DMS 273 (cell line): ENCODE measurements around the gene ADCY10.
"Not testable (repeated sequence)": the region's sequence is repeated elsewhere in the genome, so short reads cannot be mapped to it uniquely, and the experiment has no call there.

Source experiments
- DNase-seq: peaks from one replicate; lab custom pipeline; 2025; ENCODE audit not compliant: unreplicated experiment; lab: John Stamatoyannopoulos, UW

ADCY10 gene

DNA sequence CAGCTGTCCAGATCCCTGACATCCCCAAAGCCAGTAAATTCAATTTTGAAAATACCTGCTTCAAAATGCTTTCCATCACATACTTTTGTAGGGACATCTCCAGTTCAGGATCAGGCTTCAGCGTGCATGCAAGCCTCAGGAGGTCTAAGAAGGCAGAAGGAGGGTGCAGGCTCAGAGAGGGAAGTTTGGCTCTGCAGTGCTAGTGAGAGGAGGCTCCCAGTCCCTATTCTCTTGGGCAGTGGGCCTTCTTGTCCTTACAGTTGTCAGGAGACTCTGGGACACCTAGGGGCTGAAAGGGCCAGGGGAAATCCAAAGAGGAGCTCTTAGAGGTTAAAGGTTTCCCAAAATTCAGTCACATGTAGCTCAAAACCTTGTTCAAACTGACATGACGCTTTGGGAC lies 20.1 kb downstream of the ADCY10 start:
- no peak for DNase-seq

DNA sequence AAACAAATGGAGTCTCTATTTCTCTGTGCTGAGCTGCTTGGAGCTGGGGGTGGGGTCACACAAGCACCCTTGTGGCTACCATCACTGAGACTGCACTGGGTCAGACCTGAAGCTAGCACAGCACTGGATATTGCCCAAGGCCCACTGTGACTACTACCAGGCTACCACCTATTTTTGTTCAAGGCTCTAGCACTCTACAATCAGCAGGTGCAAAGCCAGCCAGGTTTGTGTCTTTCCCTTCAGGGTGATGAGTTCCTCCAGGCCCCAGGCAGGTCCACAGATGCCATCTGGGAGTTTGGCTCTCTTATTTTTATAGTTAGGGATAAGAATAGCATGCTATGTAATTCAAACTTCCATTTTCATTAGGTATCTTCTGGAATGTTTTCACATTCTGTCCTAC lies 23.5 kb downstream of the ADCY10 start:
- no peak for DNase-seq

DNA sequence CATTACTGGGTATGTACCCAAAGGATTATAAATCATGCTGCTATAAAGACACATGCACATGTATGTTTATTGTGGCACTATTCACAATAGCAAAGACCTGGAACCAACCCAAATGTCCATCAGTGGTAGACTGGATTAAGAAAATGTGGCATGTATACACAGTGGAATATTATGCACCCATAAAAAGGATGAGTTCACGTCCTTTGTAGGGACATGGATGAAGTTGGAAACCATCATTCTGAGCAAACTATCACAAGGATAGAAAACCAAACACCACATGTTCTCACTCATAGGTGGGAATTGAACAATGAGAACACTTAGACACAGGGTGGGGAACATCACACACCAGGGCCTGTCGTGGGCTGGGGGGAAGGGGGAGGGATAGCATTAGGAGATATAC lies 26.7 kb downstream of the ADCY10 start:
- not testable (repeated sequence) for DNase-seq

DNA sequence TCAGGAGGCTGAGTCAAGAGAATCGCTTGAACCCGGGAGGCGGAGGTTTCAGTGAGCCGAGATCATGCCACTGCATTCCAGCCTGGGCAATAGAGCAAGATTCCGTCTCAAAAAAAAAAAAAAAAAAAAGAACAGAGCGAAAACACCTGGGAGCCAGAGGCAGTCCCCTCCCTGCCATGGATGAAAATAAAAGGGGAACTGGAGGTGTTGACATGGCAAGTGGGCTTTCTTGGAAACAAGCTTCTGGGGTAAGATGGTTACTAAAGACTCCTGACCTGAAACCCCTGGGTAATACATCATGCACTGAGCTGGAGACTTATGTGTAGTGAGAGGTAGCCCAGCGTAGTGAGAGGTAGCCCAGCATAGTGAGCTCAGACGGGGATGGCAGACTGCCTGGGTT lies 31.6 kb downstream of the ADCY10 start:
- no peak for DNase-seq

DNA sequence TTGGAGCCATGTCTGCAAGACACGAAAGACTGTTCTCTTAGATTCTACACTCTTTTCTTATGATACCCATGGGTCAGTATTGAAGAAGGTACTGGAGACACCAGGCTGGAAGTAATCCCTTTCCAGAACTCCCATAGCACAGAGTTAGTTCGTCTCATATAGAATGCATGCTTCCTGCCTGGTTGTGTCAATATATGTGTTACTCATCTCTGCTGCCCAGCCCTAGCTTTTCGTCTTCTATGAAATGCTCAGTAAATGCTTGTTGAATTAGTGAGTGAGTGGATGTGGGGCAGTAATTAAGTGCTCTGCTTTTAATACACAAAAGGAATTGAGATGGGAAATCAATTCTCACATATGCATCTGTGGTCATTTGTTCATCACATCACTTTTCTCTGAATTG lies 32.1 kb downstream of the ADCY10 start:
- no peak for DNase-seq

DNA sequence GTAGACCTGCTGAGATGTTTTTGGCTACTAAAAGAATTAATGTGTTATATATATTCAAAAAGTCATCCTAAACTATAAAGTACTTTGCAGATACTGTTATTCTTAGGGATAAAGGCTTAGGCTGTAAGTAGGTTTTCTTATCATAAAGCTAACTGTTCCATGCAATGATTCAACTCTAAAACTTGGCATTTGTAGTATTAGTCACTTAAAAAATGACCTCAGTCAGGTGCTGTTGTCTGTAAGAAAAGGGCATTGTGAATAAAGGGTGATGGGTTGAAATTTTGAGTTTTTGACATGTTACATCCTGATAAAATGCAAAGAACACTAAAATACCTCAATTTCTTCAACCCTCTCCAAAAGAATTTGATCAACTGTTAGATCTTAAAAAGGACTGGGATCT lies 32.9 kb downstream of the ADCY10 start:
- DNase-seq = no peak

DNA sequence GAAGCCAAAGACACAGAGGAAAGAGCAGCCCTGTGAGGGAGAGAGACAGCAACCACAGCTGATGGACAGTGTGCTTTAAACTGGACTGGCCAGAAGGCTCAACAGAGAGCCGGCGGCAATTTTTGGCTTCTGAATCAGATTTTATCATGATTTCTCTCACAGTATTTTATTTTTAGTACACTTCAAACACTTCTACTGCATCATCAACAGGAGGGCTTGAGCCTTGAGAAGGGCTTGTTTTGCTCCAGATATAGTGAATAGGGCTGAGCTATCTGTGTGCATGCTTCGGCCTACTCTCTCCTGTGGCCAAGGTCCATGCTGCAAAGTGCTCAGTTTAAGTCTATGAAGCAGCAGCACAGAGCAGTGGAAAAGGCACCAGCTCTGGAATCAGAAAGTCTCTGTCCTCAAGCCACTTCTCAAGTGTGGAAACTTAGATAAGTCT lies 33.3 kb downstream of the ADCY10 start:
- no peak for DNase-seq

DNA sequence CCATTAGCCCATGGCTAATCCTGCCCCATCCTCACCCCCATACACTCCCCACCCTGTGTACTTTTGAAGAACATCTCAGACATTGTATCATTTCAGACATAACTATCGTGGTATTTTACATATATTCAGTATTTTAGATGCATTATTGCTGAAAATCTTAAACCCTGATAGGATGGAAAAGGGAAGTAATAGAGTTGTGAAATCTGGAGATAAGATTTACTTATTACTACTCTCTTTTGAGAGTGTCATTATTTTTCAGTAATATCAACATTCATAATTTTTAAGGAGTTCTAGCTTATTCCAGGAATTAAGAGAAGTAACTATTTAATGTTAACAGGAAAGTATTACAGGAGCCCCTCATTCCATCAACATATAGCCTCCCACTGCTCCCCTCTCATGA lies 34.4 kb downstream of the ADCY10 start:
- DNase-seq = no peak

DNA sequence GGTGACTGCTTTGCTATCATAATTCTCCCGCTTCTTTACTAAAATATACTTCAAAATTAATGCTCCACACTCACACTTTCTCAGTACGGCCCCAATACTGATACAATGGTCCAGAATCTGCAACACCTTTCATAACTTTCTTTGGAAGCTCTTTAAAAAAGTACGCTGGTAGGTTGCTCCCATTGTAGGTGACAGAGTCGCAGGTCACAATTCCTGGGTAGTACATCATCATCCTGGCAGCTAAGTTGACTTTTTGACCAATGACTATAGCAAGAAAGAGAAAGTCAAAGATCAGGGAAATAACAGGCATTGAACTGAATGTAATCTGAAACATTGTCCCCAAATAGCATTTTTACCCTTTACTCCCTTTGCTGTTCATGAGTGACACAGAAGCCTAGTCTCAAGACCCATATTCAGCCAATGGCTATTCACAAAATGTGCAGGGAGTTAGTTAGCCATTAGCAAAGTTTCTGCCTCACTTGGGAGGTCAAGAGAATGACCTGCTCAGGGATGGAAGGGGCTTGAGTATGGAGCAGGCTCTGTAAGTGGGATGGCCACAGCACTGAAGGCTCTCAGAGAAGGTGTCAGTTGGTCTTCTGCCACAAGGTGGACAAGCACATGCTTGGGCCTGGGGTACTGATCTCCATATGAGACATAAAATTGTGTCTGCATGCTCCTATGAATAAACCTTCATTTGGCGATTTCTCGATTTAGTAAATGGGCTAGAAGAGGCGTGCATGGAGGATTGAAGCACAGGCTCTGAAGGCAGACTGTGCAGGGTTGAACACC lies 35.4 kb downstream of the ADCY10 start:
- DNase-seq = no peak

DNA sequence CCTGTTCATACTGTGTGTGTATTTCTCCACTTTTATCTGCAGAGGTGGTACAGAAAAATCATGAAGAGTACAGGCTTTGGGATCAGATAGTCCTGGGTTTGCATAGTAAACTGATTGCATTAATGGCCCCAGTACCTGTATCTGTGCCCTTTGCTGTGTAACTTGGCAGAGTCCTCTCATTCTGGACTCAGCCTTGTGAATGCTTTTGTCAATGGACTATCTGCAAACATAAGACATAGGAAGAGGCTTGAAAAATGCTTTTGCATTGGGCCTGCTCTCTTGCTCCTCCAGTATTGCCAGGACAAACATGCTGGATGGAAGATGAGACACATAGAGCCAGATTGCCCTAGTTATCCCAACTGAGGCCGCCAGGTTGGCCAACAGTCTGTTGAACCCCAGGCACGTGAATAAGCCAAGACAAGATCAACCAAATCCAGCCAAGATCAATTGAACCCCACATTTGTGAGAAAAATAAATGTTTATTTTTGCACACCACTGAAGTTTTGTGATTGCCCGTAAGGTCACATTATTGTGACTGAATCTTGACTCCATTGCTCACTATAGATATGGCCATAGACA lies 37.2 kb downstream of the ADCY10 start:
- DNase-seq = no peak

DNA sequence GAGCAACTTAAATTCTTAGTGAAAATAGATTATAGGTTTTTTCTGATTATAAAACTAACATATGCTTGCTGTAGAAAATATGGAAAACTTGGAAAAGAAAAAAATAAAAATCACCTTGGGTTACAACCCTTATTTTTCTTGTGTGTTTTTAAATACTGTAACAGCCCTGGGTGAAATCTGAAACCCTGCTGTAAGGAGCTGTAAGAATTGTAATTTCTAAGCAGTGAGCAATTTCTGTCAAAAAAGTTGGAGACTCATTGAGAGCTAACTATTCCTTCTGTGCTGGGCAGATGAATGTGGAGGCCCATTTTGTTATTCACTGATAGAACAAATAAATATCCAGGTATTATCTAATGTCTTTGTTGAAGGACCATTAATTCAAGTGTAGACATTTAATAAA lies 42.6 kb downstream of the ADCY10 start:
- peak; percentile 38 for DNase-seq

DNA sequence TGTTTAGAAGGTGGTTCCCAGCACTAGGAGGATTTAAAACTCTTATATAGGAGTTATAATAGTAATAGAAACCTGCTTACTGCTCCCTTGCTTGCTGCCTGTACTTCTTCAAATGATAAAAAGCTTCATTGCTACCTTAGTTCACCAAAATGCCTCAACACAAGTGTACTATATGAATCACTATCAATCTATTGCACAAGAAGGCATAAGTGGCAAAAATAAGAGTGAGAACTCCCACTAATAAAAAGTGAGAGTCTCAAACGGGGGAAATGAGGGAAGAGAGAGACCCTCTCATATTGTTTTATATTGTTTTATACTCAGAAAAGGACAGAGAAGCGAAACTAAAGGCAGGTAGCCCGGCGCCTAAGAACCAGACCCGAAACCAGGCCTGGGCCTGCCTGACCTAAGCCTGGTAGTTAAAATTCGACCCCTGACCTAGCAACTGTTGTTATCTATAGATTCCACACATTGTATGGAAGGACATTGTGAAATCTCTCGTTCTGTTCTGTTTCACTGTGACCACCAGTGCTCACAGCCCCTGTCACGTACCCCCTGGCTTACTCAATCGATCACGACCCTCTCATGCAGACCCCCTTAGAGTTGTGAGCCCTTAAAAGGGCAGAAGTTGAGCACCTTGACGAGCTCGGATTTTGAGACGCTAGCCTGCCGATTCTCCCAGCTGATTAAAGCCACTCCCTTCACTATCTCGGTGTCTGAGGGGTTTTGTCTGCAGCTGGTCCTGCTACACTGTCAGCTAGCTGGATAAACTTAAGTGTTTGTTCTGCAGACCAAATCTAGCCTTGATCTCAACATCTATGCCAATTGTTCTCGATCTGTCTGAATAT lies 44.6 kb downstream of the ADCY10 start:
- DNase-seq = not testable (repeated sequence)

DNA sequence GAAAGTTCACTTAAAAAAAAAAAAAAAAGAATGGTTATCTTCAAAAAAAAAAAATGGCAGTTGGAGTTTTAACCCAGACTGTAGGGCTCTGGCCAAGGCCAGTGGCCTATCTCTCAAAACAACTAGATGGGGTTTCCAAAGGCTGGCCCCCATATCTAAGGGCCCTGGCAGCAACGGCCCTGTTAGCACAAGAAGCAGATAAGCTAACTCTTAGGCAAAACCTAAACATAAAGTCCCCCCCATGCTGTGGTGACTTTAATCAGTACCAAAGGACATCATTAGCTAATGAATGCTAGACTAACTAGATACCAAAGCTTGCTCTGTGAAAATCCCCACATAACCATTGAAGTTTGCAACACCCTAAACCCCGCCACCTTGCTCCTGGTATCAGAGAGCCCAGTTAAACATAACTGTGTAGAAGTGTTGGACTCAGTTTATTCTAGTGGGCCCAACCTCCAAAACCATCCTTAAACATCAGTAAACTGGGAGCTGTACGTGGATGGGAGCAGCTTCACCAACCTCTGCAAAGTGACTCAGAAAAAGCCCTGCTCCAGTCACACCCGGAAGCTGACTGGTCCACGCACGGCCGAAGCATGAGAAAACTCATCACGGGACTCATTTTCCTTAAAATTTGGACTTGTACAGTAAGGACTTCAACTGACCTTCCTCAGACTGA lies 47.1 kb downstream of the ADCY10 start:
- not testable (repeated sequence) for DNase-seq

DNA sequence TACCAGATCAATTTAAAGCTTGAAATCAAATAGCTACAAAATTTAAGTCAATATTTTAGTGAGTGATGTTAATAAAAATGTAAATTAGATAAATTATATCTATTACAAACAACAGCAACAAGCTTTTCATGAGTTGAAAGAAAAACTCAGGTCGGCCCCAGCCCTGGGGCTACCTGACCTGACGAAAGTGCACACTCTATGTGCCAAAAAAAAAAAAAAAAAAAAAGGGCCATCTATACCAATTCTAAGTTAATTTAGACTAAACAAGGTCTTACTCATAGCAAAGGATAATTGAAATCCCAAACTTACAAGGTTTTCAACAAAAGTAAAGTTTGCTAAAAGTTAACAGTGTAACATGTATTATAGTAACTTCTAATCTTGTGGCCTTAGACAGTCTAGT lies 47.6 kb downstream of the ADCY10 start:
- not testable (repeated sequence) for DNase-seq

DNA sequence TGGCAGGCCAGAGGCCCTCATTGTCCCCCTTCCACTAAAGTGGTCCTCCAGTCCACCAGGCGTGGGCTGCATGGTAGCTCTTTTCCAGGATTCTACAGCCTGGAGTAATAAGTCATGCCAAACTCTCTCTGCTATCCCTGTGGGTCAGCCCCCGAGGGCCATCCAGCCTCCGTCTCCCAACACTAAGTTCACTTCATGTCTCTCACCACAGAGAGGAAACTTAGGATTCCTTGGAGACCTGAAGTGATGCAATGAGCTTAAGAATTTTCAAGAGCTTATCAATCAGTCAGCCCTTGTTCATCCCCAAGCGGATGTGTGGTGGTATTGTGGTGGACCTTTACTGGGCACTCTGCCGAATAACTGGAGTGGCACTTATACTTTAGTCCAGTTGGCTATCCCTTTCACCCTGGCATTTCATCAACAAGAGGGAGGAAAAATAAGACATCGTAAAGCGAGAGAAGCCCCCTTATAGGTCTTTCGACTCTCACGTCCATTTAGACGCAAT lies 48.1 kb downstream of the ADCY10 start:
- not testable (repeated sequence) for DNase-seq

DNA sequence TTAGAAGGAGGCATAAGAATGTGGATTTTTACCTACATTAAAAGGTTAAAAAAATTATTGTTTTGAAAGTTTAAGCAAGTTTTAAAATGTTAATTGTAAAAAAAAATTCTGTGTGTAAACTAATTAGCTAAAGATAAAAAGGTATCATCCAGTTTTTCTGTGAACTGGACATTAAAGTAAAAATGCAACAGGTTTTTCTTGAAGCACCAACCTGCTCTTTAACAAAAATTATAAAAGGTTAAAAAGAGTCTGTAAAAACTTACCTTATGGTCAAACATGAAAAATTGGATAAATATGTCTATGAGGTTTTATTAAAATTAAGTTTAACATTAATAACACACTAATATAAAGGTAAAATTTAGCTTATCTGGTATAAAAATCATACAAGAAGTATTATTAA lies 48.7 kb downstream of the ADCY10 start:
- DNase-seq = not testable (repeated sequence)

DNA sequence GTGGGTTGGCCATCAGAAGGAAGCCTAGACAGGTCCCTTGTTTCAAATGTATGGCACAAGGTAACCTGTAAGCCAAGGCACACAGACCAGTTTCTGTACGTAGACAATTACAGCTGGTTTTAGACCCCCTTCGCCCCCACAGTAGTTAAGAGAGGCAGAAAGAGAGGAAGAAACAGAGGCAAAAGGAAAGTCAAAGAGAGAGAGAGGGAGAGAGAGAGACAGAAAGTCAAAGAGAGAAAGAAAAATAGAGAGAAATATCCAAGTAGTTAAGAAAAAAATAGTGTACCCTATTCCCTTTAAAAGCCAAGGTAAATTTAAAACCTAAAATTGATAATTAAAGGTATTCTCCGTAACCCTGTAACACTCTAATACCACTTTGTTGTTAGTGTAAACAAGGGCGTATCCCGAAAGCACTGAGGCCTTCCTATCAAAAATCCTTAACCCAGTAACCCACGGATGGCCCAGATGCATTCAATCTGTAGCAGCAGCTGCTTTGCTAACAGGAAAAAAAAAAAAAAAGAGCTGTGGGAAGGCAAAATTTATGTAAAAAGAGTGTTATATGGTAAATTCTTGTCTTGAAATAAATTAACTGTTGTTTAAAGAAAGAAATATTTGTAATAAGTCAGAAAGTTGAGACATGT lies 49.4 kb downstream of the ADCY10 start:
- no peak for DNase-seq

DNA sequence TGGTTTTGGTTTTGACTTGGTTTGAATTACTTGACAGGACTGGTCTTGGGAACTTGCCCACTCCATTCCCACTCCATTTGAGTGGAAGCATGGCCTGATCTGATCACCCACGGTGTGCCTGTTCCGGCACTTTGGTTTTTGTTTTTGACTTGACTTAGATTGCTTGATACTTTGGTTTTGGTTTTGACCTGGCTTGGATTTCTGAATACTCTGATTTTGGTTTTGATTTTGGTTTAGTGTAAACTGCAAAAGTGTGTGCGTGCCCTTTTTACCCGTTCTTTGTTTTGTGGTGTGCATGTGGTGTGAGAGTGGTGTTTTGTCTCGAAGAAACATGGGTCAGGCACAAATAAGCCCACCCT lies 50.0 kb downstream of the ADCY10 start:
- DNase-seq = no peak

DNA sequence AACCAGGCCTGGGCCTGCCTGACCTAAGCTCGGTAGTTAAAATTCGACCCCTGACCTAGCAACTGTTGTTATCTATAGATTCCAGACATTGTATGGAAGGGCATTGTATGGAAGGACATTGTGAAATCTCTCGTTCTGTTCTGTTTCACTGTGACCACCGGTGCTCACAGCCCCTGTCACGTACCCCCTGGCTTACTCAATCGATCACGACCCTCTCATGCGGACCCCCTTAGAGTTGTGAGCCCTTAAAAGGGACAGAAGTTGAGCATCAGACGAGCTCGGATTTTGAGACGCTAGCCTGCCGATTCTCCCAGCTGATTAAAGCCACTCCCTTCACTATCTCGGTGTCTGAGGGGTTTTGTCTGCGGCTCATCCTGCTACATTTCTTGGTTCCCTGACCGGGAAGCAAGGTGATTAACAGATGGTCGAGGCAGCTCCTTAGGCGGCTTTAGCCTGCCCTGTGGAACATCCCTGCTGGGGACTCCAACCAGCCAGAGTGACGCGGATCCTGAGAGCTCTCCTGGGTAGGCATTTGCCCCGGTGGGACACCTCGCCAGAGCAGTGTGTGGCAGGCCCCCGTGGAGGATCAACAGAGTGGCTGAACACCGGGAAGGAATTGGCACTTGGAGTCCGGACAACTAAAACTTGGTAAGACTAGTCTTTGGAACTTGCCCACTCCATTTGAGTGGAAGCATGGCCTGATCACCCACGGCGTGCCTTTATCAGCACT lies 50.6 kb downstream of the ADCY10 start:
- not testable (repeated sequence) for DNase-seq

DNA sequence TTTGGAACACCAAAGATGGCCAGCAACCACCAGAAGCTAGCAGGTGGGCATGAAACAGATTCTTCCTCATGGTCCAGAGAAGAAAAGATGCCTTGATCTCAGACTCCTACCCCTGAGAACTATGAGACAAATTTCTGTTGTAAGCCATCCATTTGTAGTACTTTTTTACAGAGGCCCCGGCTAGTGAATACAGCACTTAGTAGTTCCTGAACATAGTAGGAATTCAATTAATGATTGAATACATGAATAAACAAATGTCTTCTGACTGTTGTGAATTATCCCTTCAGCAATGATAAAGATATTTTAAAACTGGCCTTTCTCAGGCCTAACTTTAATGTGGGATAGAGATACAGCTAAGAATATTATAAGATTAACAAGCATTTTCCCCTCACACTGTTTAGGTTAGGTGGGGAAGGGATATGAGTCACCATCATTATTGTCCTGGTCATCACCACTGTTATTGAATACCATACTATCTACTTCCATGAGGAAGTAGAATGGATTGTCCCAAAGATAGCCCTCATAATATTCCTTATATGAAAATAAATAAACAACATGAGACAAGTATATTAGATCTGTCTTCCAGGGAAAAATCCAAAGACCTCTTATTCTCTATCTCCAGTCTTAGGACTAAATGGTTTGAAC lies 51.4 kb downstream of the ADCY10 start:
- DNase-seq = no peak
